Activated naive CD4-positive, alpha-beta T cell (primary cell): ENCODE measurements around the gene MAPKAPK2.
"Not testable (repeated sequence)": the region's sequence is repeated elsewhere in the genome, so short reads cannot be mapped to it uniquely, and the experiment has no call there.

ENCODE experiments used
- DNase-seq, 4 experiments: peaks; one replicate each; lab custom pipeline; 2025; lab: John Stamatoyannopoulos, UW

MAPKAPK2 gene

GRCh38 chr1:206778031-206778430, 93.3 kb downstream of the MAPKAPK2 start:
- DNase-seq, result no peak

GRCh38 chr1:206778911-206779310, 94.2 kb downstream of the MAPKAPK2 start:
- DNase-seq, result not testable (repeated sequence)

- no peak for DNase-seq
Observed at GRCh38 chr1:206779638-206780037, 94.9 kb downstream of the MAPKAPK2 start.

DNA sequence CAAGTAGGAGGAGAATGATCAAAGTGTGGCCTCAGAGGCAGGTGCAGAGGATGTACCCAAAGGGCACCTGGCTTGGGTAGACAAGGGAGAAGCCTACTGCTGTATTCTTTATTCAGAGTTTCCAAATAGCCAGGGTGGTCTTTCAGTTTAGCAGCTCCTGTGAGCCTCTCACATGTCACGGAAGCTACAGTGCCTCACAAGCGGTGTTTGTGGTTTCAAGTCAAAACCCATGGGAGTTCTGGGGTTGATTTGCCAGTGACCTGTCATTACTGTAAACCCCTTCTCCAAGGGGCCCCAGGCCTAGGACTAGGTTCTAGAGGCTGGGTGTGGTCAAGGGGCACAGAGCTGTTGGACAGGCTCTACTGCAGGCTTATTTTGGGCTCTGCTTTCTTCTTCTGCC, 97.7 kb downstream of the MAPKAPK2 start:
- DNase-seq, result no peak

DNA sequence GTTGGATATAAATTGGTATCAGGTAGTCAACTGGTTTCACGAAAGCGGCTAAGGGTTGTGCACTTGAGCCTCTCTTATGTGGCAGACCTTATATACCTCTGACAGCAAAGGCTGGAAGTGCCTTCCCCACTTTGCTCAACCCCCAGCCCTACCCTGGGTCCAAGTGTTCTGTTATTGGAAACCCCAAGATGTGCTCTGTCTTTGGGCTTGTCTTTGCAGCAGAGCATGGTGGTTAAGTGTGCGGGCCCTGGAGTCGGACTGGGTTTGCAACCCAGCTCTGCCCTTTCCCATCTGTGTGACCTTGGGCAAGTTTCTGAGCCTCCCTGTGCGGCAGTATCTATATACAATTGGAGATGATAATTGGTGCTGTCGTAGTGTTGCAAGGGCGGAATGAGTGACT, 98.8 kb downstream of the MAPKAPK2 start:
- no peak for DNase-seq
